UCSD-AML1 (cell line): Measurements from ENCODE around the gene MS4A8.
"Not testable (repeated sequence)": the region's sequence is repeated elsewhere in the genome, so short reads cannot be mapped to it uniquely, and the experiment has no call there.

Experiments used
- DNase-seq: peaks from one replicate; lab custom pipeline; 2025; ENCODE audit not compliant: unreplicated experiment; lab: John Stamatoyannopoulos, UW

The MS4A8 gene

GRCh38 chr11:60724420-60724819, 25.0 kb downstream of the MS4A8 start, which contains the start of gene MS4A18:
Gene MS4A18, plus strand, starts transcription at chr11:60724720.
- DNase-seq, result no peak

GRCh38 chr11:60725592-60725991, 26.2 kb downstream of the MS4A8 start:
- DNase-seq, result no peak

GRCh38 chr11:60731586-60731985, 32.2 kb downstream of the MS4A8 start:
- DNase-seq, result no peak

- no peak for DNase-seq
Observed at GRCh38 chr11:60734279-60734678, 34.9 kb downstream of the MS4A8 start.

GRCh38 chr11:60739114-60739513, 39.7 kb downstream of the MS4A8 start:
- no peak for DNase-seq

GRCh38 chr11:60740573-60740972, 41.2 kb downstream of the MS4A8 start:
- no peak for DNase-seq

- DNase-seq, result no peak
Observed at GRCh38 chr11:60741421-60741820, 42.0 kb downstream of the MS4A8 start.

- no peak for DNase-seq
Observed at GRCh38 chr11:60743058-60743457, 43.6 kb downstream of the MS4A8 start.

- DNase-seq, result no peak
Observed at GRCh38 chr11:60744114-60744513, 44.7 kb downstream of the MS4A8 start.

- no peak for DNase-seq
Observed at GRCh38 chr11:60747359-60747873, 48.0 kb downstream of the MS4A8 start.

- no peak for DNase-seq
Observed at GRCh38 chr11:60748225-60748624, 48.8 kb downstream of the MS4A8 start.

- no peak for DNase-seq
Observed at GRCh38 chr11:60748821-60749220, 49.4 kb downstream of the MS4A8 start.

GRCh38 chr11:60750911-60751310, 51.5 kb downstream of the MS4A8 start:
- no peak for DNase-seq

- no peak for DNase-seq
Observed at GRCh38 chr11:60753309-60753708, 53.9 kb downstream of the MS4A8 start.

- DNase-seq, result no peak
Observed at GRCh38 chr11:60754887-60755286, 55.5 kb downstream of the MS4A8 start.

GRCh38 chr11:60756307-60757032, 57.1 kb downstream of the MS4A8 start, which contains the start of gene MS4A15:
Gene MS4A15, plus strand, starts transcription at chr11:60756867. Its CDS starts 6,867 bp downstream, at chr11:60763734.
- no peak for DNase-seq

GRCh38 chr11:60757231-60757800, 57.9 kb downstream of the MS4A8 start:
- no peak for DNase-seq

GRCh38 chr11:60758671-60759070, 59.3 kb downstream of the MS4A8 start:
- DNase-seq, result not testable (repeated sequence)

- DNase-seq, result not testable (repeated sequence)
Observed at GRCh38 chr11:60759438-60760225, 60.2 kb downstream of the MS4A8 start.

- no peak for DNase-seq
Observed at GRCh38 chr11:60761436-60762190, 62.2 kb downstream of the MS4A8 start.
